Hepatocyte (in vitro differentiated cells): ENCODE data around the gene QRFP. TPM values are rescaled to one million over a fixed set of nuclear protein-coding genes. Genes with fewer than 3 reads are reported as not detected.
A peak's percentile ranks its signal among the peaks of the same experiment; 100 is the strongest.

Experiments
- DNase-seq: peaks from one replicate; pipeline ENCODE4 v3.0.0-alpha.2; 2016; ENCODE audit warnings: low spot score
- H2AFZ ChIP-seq: fragments of 200-600 bp; sonication (generic); 2 replicates; pipeline ENCODE4 v1.6.0; 2016; ENCODE audit warnings: antibody characterized with exemption, mild to moderate bottlenecking
- H3K27ac ChIP-seq: fragments of 200-600 bp; sonication (generic); 2 replicates; pipeline ENCODE4 v1.5.1; 2016; ENCODE audit warnings: mild to moderate bottlenecking
- H3K27me3 ChIP-seq: fragments of 200-600 bp; sonication (generic); 2 replicates; pipeline ENCODE4 v1.6.1; 2016
- H3K36me3 ChIP-seq: fragments of 200-600 bp; sonication (generic); replicated peaks from 2 replicates; pipeline ENCODE4 v1.5.1; 2016; ENCODE audit warnings: low read depth; ENCODE audit not compliant: insufficient read depth
- H3K4me1 ChIP-seq: fragments of 200-600 bp; sonication (generic); 2 replicates; pipeline ENCODE4 v1.5.1; 2016; ENCODE audit warnings: mild to moderate bottlenecking, moderate library complexity; ENCODE audit not compliant: insufficient read depth
- H3K4me2 ChIP-seq: fragments of 200-600 bp; sonication (generic); 2 replicates; pipeline ENCODE4 v1.6.0; 2016
- H3K4me3 ChIP-seq: fragments of 200-600 bp; sonication (generic); 2 replicates; pipeline ENCODE4 v1.5.1; 2016; ENCODE audit warnings: mild to moderate bottlenecking
- H3K79me2 ChIP-seq: fragments of 200-600 bp; sonication (generic); 2 replicates; pipeline ENCODE4 v1.6.0; 2017; ENCODE audit warnings: mild to moderate bottlenecking
- H3K9me2 ChIP-seq: fragments of 200-600 bp; sonication (generic); replicated peaks from 2 replicates; pipeline ENCODE4 v1.6.0; 2017; ENCODE audit warnings: mild to moderate bottlenecking; ENCODE audit not compliant: insufficient read depth
- H3K9me3 ChIP-seq: fragments of 200-600 bp; sonication (generic); 2 replicates; pipeline ENCODE4 v1.5.1; 2016; ENCODE audit warnings: low read depth, mild to moderate bottlenecking
- H4K20me1 ChIP-seq: fragments of 200-600 bp; sonication (generic); 2 replicates; pipeline ENCODE4 v1.6.0; 2016; ENCODE audit warnings: mild to moderate bottlenecking; ENCODE audit not compliant: insufficient read depth, poor library complexity, severe bottlenecking
- CTCF ChIP-seq: fragments of 200-600 bp; sonication (generic); IDR thresholded peaks from 2 replicates; pipeline ENCODE4 v1.5.1; 2016; ENCODE audit warnings: antibody characterized with exemption, mild to moderate bottlenecking; ENCODE audit not compliant: poor library complexity
- EZH2 ChIP-seq: fragments of 200-600 bp; sonication (generic); IDR thresholded peaks from 2 replicates; pipeline ENCODE4 v1.6.1; 2016; ENCODE audit warnings: antibody characterized with exemption, mild to moderate bottlenecking, borderline replicate concordance
- EZH2phosphoT487 ChIP-seq: fragments of 200-600 bp; sonication (generic); IDR thresholded peaks from one replicate; pipeline ENCODE4 v1.6.1; 2018; ENCODE audit warnings: antibody characterized with exemption, mild to moderate bottlenecking, low read depth, moderate library complexity; ENCODE audit not compliant: unreplicated experiment, severe bottlenecking
- WGBS: methylation state at CpG from one replicate; pipeline ENCODE4 v1.1.6; 2016; ENCODE audit warnings: low lambda C conversion rate; ENCODE audit errors: missing lambda C conversion rate; 5-methylcytosine and 5-hydroxymethylcytosine counted together
- polyA plus RNA-seq: library from polyadenylated mRNA; unstranded; fragments of >200 nt; fragmentation: Nextera tagmentation; extraction: Ambion mirVana; gene quantifications from 2 replicates; pipeline ENCODE4 v1.2.1, GENCODE V29; 2016
- total RNA-seq: library from RNA; depleted of rRNA; stranded (reverse); fragments of >200 nt; gene quantifications from 2 replicates; pipeline ENCODE4 v1.2.3, GENCODE V29; 2014

Gene QRFP
- total and polyA plus RNA-seq, 2 experiments from 2014 or later, result 0.21 TPM; not detected in 1

GRCh38 chr9:130931508-130932254 lies 35.1 kb upstream of the QRFP start:
- no peaks in the 10 kb centered on the region for H3K9me2 ChIP-seq
- no peak overlapping the region for H3K4me2 ChIP-seq
- TF ChIP-seq EZH2 (no peak), CTCF (no peak), EZH2phosphoT487 (no peak)
- H3K79me2 ChIP-seq, result no peaks in the 10 kb centered on the region
- WGBS, result 82% methylated on average over 20 of the region's 20 CpGs
- no peak overlapping the region for H3K4me3 ChIP-seq
- no peaks in the 10 kb centered on the region for H3K9me3 ChIP-seq
- H3K36me3 ChIP-seq, result no peaks in the 10 kb centered on the region
- peak overlapping the region; percentile 5 for H3K27ac ChIP-seq
- peaks cover 27% of the 10 kb centered on the region for H3K4me1 ChIP-seq
- no peaks in the 10 kb centered on the region for H4K20me1 ChIP-seq
- no peak for DNase-seq
- peaks cover 23% of the 10 kb centered on the region for H3K27me3 ChIP-seq
- no peak overlapping the region for H2AFZ ChIP-seq

- WGBS, result 95% methylated on average over 15 of the region's 15 CpGs
- no peaks in the 10 kb centered on the region for H3K79me2 ChIP-seq
- DNase-seq, result no peak
- no peak overlapping the region for H2AFZ ChIP-seq
- no peak overlapping the region for H3K27ac ChIP-seq
- peaks cover 21% of the 10 kb centered on the region for H3K27me3 ChIP-seq
- no peaks in the 10 kb centered on the region for H4K20me1 ChIP-seq
- H3K36me3 ChIP-seq, result no peaks in the 10 kb centered on the region
- no peaks in the 10 kb centered on the region for H3K9me2 ChIP-seq
- no peaks in the 10 kb centered on the region for H3K9me3 ChIP-seq
- H3K4me3 ChIP-seq, result no peak overlapping the region
- peaks cover 25% of the 10 kb centered on the region for H3K4me1 ChIP-seq
- no peak overlapping the region for H3K4me2 ChIP-seq
- no peak for TF ChIP-seq EZH2
Observed at GRCh38 chr9:130930804-130931349, 34.3 kb upstream of the QRFP start.

- H2AFZ ChIP-seq, result no peak overlapping the region
- no peak overlapping the region for H3K4me2 ChIP-seq
- H3K9me3 ChIP-seq, result no peaks in the 10 kb centered on the region
- H3K36me3 ChIP-seq, result no peaks in the 10 kb centered on the region
- no peaks in the 10 kb centered on the region for H3K79me2 ChIP-seq
- peaks cover 20% of the 10 kb centered on the region for H3K27me3 ChIP-seq
- WGBS, result 94% methylated on average over 12 of the region's 23 CpGs
- DNase-seq, result no peak
- no peak for TF ChIP-seq EZH2phosphoT487
- TF ChIP-seq EZH2, result no peak
- no peak for TF ChIP-seq CTCF
- no peaks in the 10 kb centered on the region for H3K9me2 ChIP-seq
- no peak overlapping the region for H3K4me3 ChIP-seq
- no peaks in the 10 kb centered on the region for H4K20me1 ChIP-seq
- H3K27ac ChIP-seq, result no peak overlapping the region
- peaks cover 25% of the 10 kb centered on the region for H3K4me1 ChIP-seq
Observed at GRCh38 chr9:130930132-130930803, 33.7 kb upstream of the QRFP start.

- Histone ChIP-seq H2AFZ (no peak overlapping the region), H3K4me1 (peaks cover 25% of the 10 kb centered on the region), H3K27me3 (peaks cover 13% of the 10 kb centered on the region), H3K4me2 (no peak overlapping the region), H3K9me3 (no peaks in the 10 kb centered on the region), H3K9me2 (no peaks in the 10 kb centered on the region), H3K36me3 (no peaks in the 10 kb centered on the region), H3K4me3 (no peak overlapping the region), H4K20me1 (no peaks in the 10 kb centered on the region), H3K27ac (no peak overlapping the region), H3K79me2 (no peaks in the 10 kb centered on the region)
- WGBS, result 96% methylated on average over 36 of the region's 36 CpGs
- TF ChIP-seq EZH2 (no peak), CTCF (no peak), EZH2phosphoT487 (no peak)
- DNase-seq, result no peak
Observed at GRCh38 chr9:130929571-130930038, 33.0 kb upstream of the QRFP start.
